22Rv1 (cell line): ENCODE measurements around the gene TECPR1.

Experiments
- CTCF ChIP-seq: fragments of 450-650 bp; IDR thresholded peaks from 2 replicates; pipeline ENCODE4 v1.5.1; 2017; ENCODE audit warnings: mild to moderate bottlenecking
- ZFX ChIP-seq: fragments of 450-650 bp; IDR thresholded peaks from 2 replicates; pipeline ENCODE4 v1.6.1; 2017; ENCODE audit warnings: antibody characterized with exemption, borderline replicate concordance

- TF ChIP-seq CTCF: no peak
- no peak for TF ChIP-seq ZFX
These were observed 508 bp upstream of the TECPR1 start for GRCh38 chr7:98252425-98253054.
